CD4-positive, alpha-beta T cell (primary cell): ENCODE data around the gene RASA3. TPM values are rescaled to one million over a fixed set of nuclear protein-coding genes. Genes with fewer than 3 reads are reported as not detected.
A peak's percentile ranks its signal among the peaks of the same experiment; 100 is the strongest.

Source experiments
- ATAC-seq: fragments of 200-7000 bp; cut with Tn5 transposase; one replicate; pipeline ENCODE4 v1.10.0; 2022; ENCODE audit warnings: mild to moderate bottlenecking; ENCODE audit not compliant: poor library complexity
- CTCF ChIA-PET: fragments of 350-600 bp; sonication (Branson Sonifier 250); formaldehyde crosslinking; loops from one replicate; lab custom pipeline; 2021; ENCODE audit warnings: antibody characterized with exemption, inconsistent platforms; lab: Charles Lee
- POLR2A ChIA-PET: fragments of 350-600 bp; sonication (Branson Sonifier 250); formaldehyde crosslinking; loops from one replicate; lab custom pipeline; 2021; ENCODE audit warnings: antibody characterized with exemption, inconsistent platforms; lab: Charles Lee
- DNase-seq, 14 experiments: peaks; one replicate each; pipeline ENCODE4 v3.0.0-alpha.2; 2013 to 2020; ENCODE audit warnings: mixed read lengths in 2 of 14
- H3K27ac ChIP-seq, 2 donors: one replicate each; pipeline versions ENCODE4 v1.5.1 to v1.7.0; 2013; ENCODE audit warnings: low read length in 2 of 2, low read depth in 1 of 2, mild to moderate bottlenecking in 1 of 2
- H3K27me3 ChIP-seq, 2 experiments: 1 replicate in 1 of 2; 2 replicates in 1 of 2; pipeline versions ENCODE4 v1.6.1 to v1.7.0; 2013; ENCODE audit warnings: low read length in 2 of 2, control low read depth in 1 of 2, mild to moderate bottlenecking in 1 of 2, moderate library complexity in 1 of 2; ENCODE audit not compliant: insufficient read depth in 2 of 2, control insufficient read depth in 1 of 2
- H3K36me3 ChIP-seq: one replicate; pipeline ENCODE4 v1.6.1; 2013; ENCODE audit warnings: low read length, control low read depth; ENCODE audit not compliant: insufficient read depth
- H3K4me1 ChIP-seq: one replicate; pipeline ENCODE4 v1.6.1; 2013; ENCODE audit warnings: low read length, control low read depth; ENCODE audit not compliant: insufficient read depth
- H3K4me3 ChIP-seq: one replicate; pipeline ENCODE4 v1.5.1; 2013; ENCODE audit warnings: mild to moderate bottlenecking, low read length, moderate library complexity
- H3K9me3 ChIP-seq, 2 experiments: 1 replicate in 1 of 2; 2 replicates in 1 of 2; pipeline versions ENCODE4 v1.6.1 to v1.7.0; 2013; ENCODE audit warnings: low read length in 2 of 2, mild to moderate bottlenecking in 2 of 2, control low read depth in 1 of 2, moderate library complexity in 1 of 2; ENCODE audit not compliant: control insufficient read depth in 1 of 2, insufficient read depth in 1 of 2
- H3K27ac Mint-ChIP-seq: one replicate; pipeline ENCODE4 v1.8.0; 2020; ENCODE audit warnings: mixed read lengths
- H3K27me3 Mint-ChIP-seq: one replicate; pipeline ENCODE4 v1.8.0; 2021; ENCODE audit warnings: mixed read lengths
- H3K36me3 Mint-ChIP-seq: one replicate; pipeline ENCODE4 v1.8.0; 2021; ENCODE audit warnings: low read depth, mixed read lengths
- H3K4me1 Mint-ChIP-seq: one replicate; pipeline ENCODE4 v1.8.0; 2021; ENCODE audit warnings: low read depth, mixed read lengths
- H3K4me3 Mint-ChIP-seq: one replicate; pipeline ENCODE4 v1.8.0; 2020; ENCODE audit warnings: mild to moderate bottlenecking, mixed read lengths
- H3K9me3 Mint-ChIP-seq: one replicate; pipeline ENCODE4 v1.8.0; 2020; ENCODE audit warnings: mixed read lengths
- CTCF ChIP-seq: fragments of 200-600 bp; IDR thresholded peaks from one replicate; pipeline ENCODE4 v1.8.0; 2022; ENCODE audit warnings: antibody characterized with exemption, mild to moderate bottlenecking
- intact Hi-C, 2 experiments: fragments of 100-400 bp; cut with DNase I in 1 of 2; cut with micrococcal nuclease in 1 of 2; formaldehyde crosslinking; loops; one replicate each; pipeline versions ENCODE4 v1.15.1 to v1.9.0; 2023 to 2025; cut with DNase I, micrococcal nuclease
- total RNA-seq, 174 experiments: library from RNA in 2 of 174; stranded (reverse) in 2 of 174; gene quantifications; one replicate each; pipeline ENCODE4 v1.2.3 and lab custom pipeline; 2021 to 2026

Gene RASA3
- total RNA-seq, 2 experiments from 2014 or later = 181 to 184 TPM

- no peak overlapping the region for H3K27ac ChIP-seq
- DNase-seq = no peak
- H3K27me3 ChIP-seq = no peaks in the 10 kb centered on the region
- Mint-ChIP-seq H3K4me1 (peaks cover 52% of the 10 kb centered on the region), H3K9me3 (no peaks in the 10 kb centered on the region), H3K36me3 (peaks cover 77% of the 10 kb centered on the region), H3K27ac (peak overlapping the region; percentile 12), H3K27me3 (no peaks in the 10 kb centered on the region), H3K4me3 (no peak overlapping the region)
- no peak for ATAC-seq
- ChIA-PET POLR2A (interaction anchor here (1.1 kb wide), 1 partner anchor 21 kb away, joined by 3 read pairs; no protein-coding TSS in a partner anchor), CTCF (no interaction called here)
- H3K9me3 ChIP-seq = peaks cover 0 to 5% of the 10 kb centered on the region in 2 experiments
- no peak for TF ChIP-seq CTCF
- peaks cover 29% of the 10 kb centered on the region for H3K4me1 ChIP-seq
- no peak overlapping the region for H3K4me3 ChIP-seq
- peaks cover 72% of the 10 kb centered on the region for H3K36me3 ChIP-seq
- intact Hi-C loops = no loop called here
Observed at GRCh38 chr13:114073881-114074612, 58.4 kb downstream of the RASA3 start.

- H3K27ac Mint-ChIP-seq = peak overlapping the region; percentile 80
- H3K27me3 ChIP-seq = no peaks in the 10 kb centered on the region
- H3K4me3 Mint-ChIP-seq = no peak overlapping the region
- DNase-seq = no peak
- H3K9me3 ChIP-seq = peaks cover 0 to 5% of the 10 kb centered on the region in 2 experiments
- H3K36me3 ChIP-seq = peaks cover 67% of the 10 kb centered on the region
- no peak for ATAC-seq
- peaks cover 52% of the 10 kb centered on the region for H3K4me1 Mint-ChIP-seq
- intact Hi-C loops = no loop called here
- H3K4me3 ChIP-seq = no peak overlapping the region
- H3K4me1 ChIP-seq = peaks cover 29% of the 10 kb centered on the region
- ChIA-PET CTCF (no interaction called here), POLR2A (no interaction called here)
- no peaks in the 10 kb centered on the region for H3K27me3 Mint-ChIP-seq
- no peak for TF ChIP-seq CTCF
- no peak overlapping the region for H3K27ac ChIP-seq
- no peaks in the 10 kb centered on the region for H3K9me3 Mint-ChIP-seq
- peaks cover 77% of the 10 kb centered on the region for H3K36me3 Mint-ChIP-seq
Observed at GRCh38 chr13:114072421-114072820, 60.0 kb downstream of the RASA3 start.

GRCh38 chr13:114071991-114072390 is 60.4 kb downstream of the RASA3 start:
- no peak for TF ChIP-seq CTCF
- intact Hi-C loops = no loop called here
- Mint-ChIP-seq H3K27ac (peak overlapping the region; percentile 80), H3K27me3 (no peaks in the 10 kb centered on the region), H3K36me3 (peaks cover 77% of the 10 kb centered on the region), H3K9me3 (no peaks in the 10 kb centered on the region), H3K4me3 (no peak overlapping the region), H3K4me1 (peaks cover 52% of the 10 kb centered on the region)
- peaks cover 0 to 5% of the 10 kb centered on the region in 2 experiments for H3K9me3 ChIP-seq
- no peaks in the 10 kb centered on the region for H3K27me3 ChIP-seq
- H3K4me3 ChIP-seq = no peak overlapping the region
- DNase-seq (no peak), ATAC-seq (no peak)
- ChIA-PET CTCF (no interaction called here), POLR2A (no interaction called here)
- H3K4me1 ChIP-seq = peaks cover 30% of the 10 kb centered on the region
- H3K27ac ChIP-seq = no peak overlapping the region
- H3K36me3 ChIP-seq = peaks cover 65% of the 10 kb centered on the region
